Liver (tissue), 9 donors: ENCODE results near the gene S100A2. TPM values are rescaled to one million over a fixed set of nuclear protein-coding genes. Genes with fewer than 3 reads are reported as not detected.

Experiments
- DNase-seq: peaks from one replicate; pipeline ENCODE4 v3.0.0-alpha.2; 2017; ENCODE audit warnings: low spot score
- H3K27ac ChIP-seq, 2 donors: one replicate each; pipeline ENCODE4 v1.7.0; 2013; ENCODE audit warnings: inconsistent platforms in 2 of 2, low read length in 2 of 2, control low read depth in 1 of 2, low read depth in 1 of 2, mild to moderate bottlenecking in 1 of 2
- H3K27me3 ChIP-seq, 4 donors: one replicate each; pipeline versions ENCODE4 v1.6.1 to v1.7.0; 2013; ENCODE audit warnings: low read length in 3 of 4, inconsistent platforms in 1 of 4, mild to moderate bottlenecking in 1 of 4, moderate library complexity in 1 of 4; ENCODE audit not compliant: control insufficient read depth in 4 of 4, insufficient read depth in 4 of 4
- H3K36me3 ChIP-seq, 4 donors: one replicate each; pipeline versions ENCODE4 v1.6.1 to v1.7.0; 2013; ENCODE audit warnings: low read length in 3 of 4, mild to moderate bottlenecking in 3 of 4, low read depth in 1 of 4, moderate library complexity in 1 of 4; ENCODE audit not compliant: control insufficient read depth in 4 of 4, insufficient read depth in 3 of 4
- H3K4me1 ChIP-seq, 4 donors: one replicate each; pipeline versions ENCODE4 v1.6.1 to v1.7.0; 2013; ENCODE audit warnings: low read length in 3 of 4, mild to moderate bottlenecking in 3 of 4, moderate library complexity in 1 of 4; ENCODE audit not compliant: control insufficient read depth in 4 of 4, insufficient read depth in 4 of 4
- H3K4me3 ChIP-seq, 3 donors: one replicate each; pipeline versions ENCODE4 v1.6.1 to v1.7.0; 2013; ENCODE audit warnings: low read length in 3 of 3, control low read depth in 1 of 3, low read depth in 1 of 3, mild to moderate bottlenecking in 1 of 3
- H3K9ac ChIP-seq, 2 donors: one replicate each; pipeline ENCODE4 v1.7.0; 2013; ENCODE audit warnings: low read length in 2 of 2, mild to moderate bottlenecking in 2 of 2, moderate library complexity in 2 of 2, control low read depth in 1 of 2, low read depth in 1 of 2
- H3K9me3 ChIP-seq, 4 donors: one replicate each; pipeline versions ENCODE4 v1.6.1 to v1.7.0; 2013; ENCODE audit warnings: low read length in 3 of 4; ENCODE audit not compliant: control insufficient read depth in 4 of 4
- ATF3 ChIP-seq: IDR thresholded peaks from 2 replicates; pipeline ENCODE4 v1.6.1; 2016; ENCODE audit warnings: antibody characterized with exemption
- CTCF ChIP-seq: fragments of 150-350 bp; IDR thresholded peaks from 2 replicates; pipeline ENCODE4 v1.5.1; 2017; ENCODE audit warnings: improper control_type of control experiment, low read depth, low read length; ENCODE audit not compliant: missing input control
- EGR1 ChIP-seq, 2 donors: IDR thresholded peaks; 2 replicates each; pipeline ENCODE4 v1.6.1; 2016 to 2018; ENCODE audit warnings: antibody characterized with exemption in 2 of 2, low read depth in 2 of 2
- FOXA1 ChIP-seq: IDR thresholded peaks from 2 replicates; pipeline ENCODE4 v1.6.1; 2016; ENCODE audit warnings: antibody characterized with exemption
- GABPA ChIP-seq, 2 donors: IDR thresholded peaks in 1 of 2; conservative IDR thresholded peaks in 1 of 2; 2 replicates each; pipeline ENCODE4 v1.6.1; 2016; ENCODE audit warnings: antibody characterized with exemption in 2 of 2, mild to moderate bottlenecking in 1 of 2, moderate library complexity in 1 of 2
- HNF4A ChIP-seq, 2 donors: conservative IDR thresholded peaks; 2 replicates each; pipeline ENCODE4 v1.6.1; 2016; ENCODE audit warnings: antibody characterized with exemption in 2 of 2, mild to moderate bottlenecking in 2 of 2
- MAX ChIP-seq: IDR thresholded peaks from 2 replicates; pipeline ENCODE4 v1.6.1; 2016; ENCODE audit warnings: antibody characterized with exemption
- NR2F2 ChIP-seq: IDR thresholded peaks from 2 replicates; pipeline ENCODE4 v1.6.1; 2016; ENCODE audit warnings: antibody characterized with exemption
- RAD21 ChIP-seq, 2 donors: IDR thresholded peaks; 2 replicates each; pipeline ENCODE4 v1.6.1; 2016; ENCODE audit warnings: antibody characterized with exemption in 2 of 2, mild to moderate bottlenecking in 2 of 2
- RXRA ChIP-seq, 2 donors: IDR thresholded peaks; 2 replicates each; pipeline ENCODE4 v1.6.1; 2017 to 2018; ENCODE audit warnings: antibody characterized with exemption in 2 of 2, mild to moderate bottlenecking in 1 of 2
- SP1 ChIP-seq: IDR thresholded peaks from 2 replicates; pipeline ENCODE4 v1.6.1; 2018; ENCODE audit warnings: antibody characterized with exemption, mild to moderate bottlenecking
- TAF1 ChIP-seq: conservative IDR thresholded peaks from 2 replicates; pipeline ENCODE4 v1.6.1; 2016; ENCODE audit warnings: antibody characterized with exemption, mild to moderate bottlenecking
- YY1 ChIP-seq: IDR thresholded peaks from 2 replicates; pipeline ENCODE4 v1.6.1; 2016; ENCODE audit warnings: antibody characterized with exemption, mild to moderate bottlenecking
- WGBS: extraction: QIAGEN DNeasy Blood & Tissue Kit; methylation state at CpG from one replicate; pipeline ENCODE4 v1.1.7; 2013; 5-methylcytosine and 5-hydroxymethylcytosine counted together
- polyA plus RNA-seq, 2 donors: library from polyadenylated mRNA; stranded (reverse) in 1 of 2; unstranded in 1 of 2; fragments of 200-250 nt in 1 of 2; fragments of >200 nt in 1 of 2; fragmentation: Nextera tagmentation in 1 of 2; extraction: Ambion mirVana in 1 of 2; gene quantifications; one replicate each; pipeline versions ENCODE4 v1.2.1 to v1.2.3, GENCODE V29; 2013 to 2015
- total RNA-seq, 2 donors: library from RNA; depleted of rRNA; stranded (reverse); fragments of >200 nt; gene quantifications; one replicate each; pipeline ENCODE4 v1.2.3, GENCODE V29; 2014
- TF ChIP-seq, protein P1 (sequence below): IDR thresholded peaks from 2 replicates; pipeline ENCODE4 v1.6.1; 2016; ENCODE audit warnings: antibody characterized with exemption, mild to moderate bottlenecking
- donor health status: healthy.
- donor health status: healthy.
- donor health status: healthy.
- donor health status: healthy.
- donor health status: healthy.

Gene S100A2
- total and polyA plus RNA-seq, 4 donors = 0.22 to 0.67 TPM; not detected in 2

GRCh38 chr1:153513023-153513422 lies 52.6 kb downstream of the S100A2 start:
- Histone ChIP-seq H3K27ac (no peak overlapping the region), H3K4me1 (peaks cover 0 to 2% (median 0%) of the 10 kb centered on the region in 4 donors), H3K36me3 (no peaks in the 10 kb centered on the region), H3K9ac (no peak overlapping the region), H3K27me3 (no peaks in the 10 kb centered on the region), H3K9me3 (no peaks in the 10 kb centered on the region), H3K4me3 (no peak overlapping the region)
- 82% methylated on average over 3 of the region's 3 CpGs for WGBS
- TF ChIP-seq HNF4A (conservative IDR thresholded peaks at IDR 0.05) (no peak), NR2F2 (no peak), SP1 (no peak), EGR1 (IDR thresholded peaks at IDR 0.05; ENCODE audit: low read depth in 2 of 2) (no peak), YY1 (no peak), GABPA (IDR thresholded peaks at IDR 0.05 in 1 of 2, conservative IDR thresholded peaks at IDR 0.05 in 1 of 2) (no peak), CTCF (no peak), RXRA (IDR thresholded peaks at IDR 0.05) (no peak), FOXA1 (no peak), ATF3 (no peak), MAX (no peak), TAF1 (no peak), RAD21 (IDR thresholded peaks at IDR 0.05) (no peak)
- TF ChIP-seq, protein P1, sequence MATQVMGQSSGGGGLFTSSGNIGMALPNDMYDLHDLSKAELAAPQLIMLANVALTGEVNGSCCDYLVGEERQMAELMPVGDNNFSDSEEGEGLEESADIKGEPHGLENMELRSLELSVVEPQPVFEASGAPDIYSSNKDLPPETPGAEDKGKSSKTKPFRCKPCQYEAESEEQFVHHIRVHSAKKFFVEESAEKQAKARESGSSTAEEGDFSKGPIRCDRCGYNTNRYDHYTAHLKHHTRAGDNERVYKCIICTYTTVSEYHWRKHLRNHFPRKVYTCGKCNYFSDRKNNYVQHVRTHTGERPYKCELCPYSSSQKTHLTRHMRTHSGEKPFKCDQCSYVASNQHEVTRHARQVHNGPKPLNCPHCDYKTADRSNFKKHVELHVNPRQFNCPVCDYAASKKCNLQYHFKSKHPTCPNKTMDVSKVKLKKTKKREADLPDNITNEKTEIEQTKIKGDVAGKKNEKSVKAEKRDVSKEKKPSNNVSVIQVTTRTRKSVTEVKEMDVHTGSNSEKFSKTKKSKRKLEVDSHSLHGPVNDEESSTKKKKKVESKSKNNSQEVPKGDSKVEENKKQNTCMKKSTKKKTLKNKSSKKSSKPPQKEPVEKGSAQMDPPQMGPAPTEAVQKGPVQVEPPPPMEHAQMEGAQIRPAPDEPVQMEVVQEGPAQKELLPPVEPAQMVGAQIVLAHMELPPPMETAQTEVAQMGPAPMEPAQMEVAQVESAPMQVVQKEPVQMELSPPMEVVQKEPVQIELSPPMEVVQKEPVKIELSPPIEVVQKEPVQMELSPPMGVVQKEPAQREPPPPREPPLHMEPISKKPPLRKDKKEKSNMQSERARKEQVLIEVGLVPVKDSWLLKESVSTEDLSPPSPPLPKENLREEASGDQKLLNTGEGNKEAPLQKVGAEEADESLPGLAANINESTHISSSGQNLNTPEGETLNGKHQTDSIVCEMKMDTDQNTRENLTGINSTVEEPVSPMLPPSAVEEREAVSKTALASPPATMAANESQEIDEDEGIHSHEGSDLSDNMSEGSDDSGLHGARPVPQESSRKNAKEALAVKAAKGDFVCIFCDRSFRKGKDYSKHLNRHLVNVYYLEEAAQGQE = no peak
- no peak for DNase-seq

Other genes starting within 250 kb of the S100A2 start
- not detected for gene PGLYRP4, start 217.0 kb downstream of the S100A2 start, total RNA-seq
- gene PGLYRP4, start 217.0 kb downstream of the S100A2 start, polyA plus RNA-seq = not detected
- gene S100A9, start 208.0 kb downstream of the S100A2 start, total RNA-seq = 100 to 1,000 TPM; 191 to 603 TPM
- 100 to 1,000 TPM in 1 of 2 donors, 10 to 100 TPM in 1; 35.0 to 125 TPM for gene S100A9, start 208.0 kb downstream of the S100A2 start, polyA plus RNA-seq
- 10 to 100 TPM; 19.5 to 35.2 TPM for gene S100A12, start 190.2 kb downstream of the S100A2 start, total RNA-seq
- gene S100A12, start 190.2 kb downstream of the S100A2 start, polyA plus RNA-seq = 1 to 10 TPM; 3.3 to 4.7 TPM
- 10 to 100 TPM; 38.4 to 99.3 TPM for gene S100A8, start 174.8 kb downstream of the S100A2 start, total RNA-seq
- gene S100A8, start 174.8 kb downstream of the S100A2 start, polyA plus RNA-seq = 10 to 100 TPM; 40.4 to 43.4 TPM
- not detected for gene S100A7A, start 149.3 kb downstream of the S100A2 start, total RNA-seq
- gene S100A7A, start 149.3 kb downstream of the S100A2 start, polyA plus RNA-seq = not detected
- not detected for gene S100A7, start 105.2 kb downstream of the S100A2 start, total RNA-seq
- not detected for gene S100A7, start 105.2 kb downstream of the S100A2 start, polyA plus RNA-seq
- 100 to 1,000 TPM in 1 of 2 donors, 1 to 10 TPM in 1; 5.7 to 124 TPM for gene S100A6, start 29.9 kb downstream of the S100A2 start, total RNA-seq
- gene S100A6, start 29.9 kb downstream of the S100A2 start, polyA plus RNA-seq = 10 to 100 TPM; 27.3 to 30.0 TPM
- not detected for gene S100A5, start 24.9 kb downstream of the S100A2 start, total RNA-seq
- gene S100A5, start 24.9 kb downstream of the S100A2 start, polyA plus RNA-seq = not detected
- 10 to 100 TPM in 1 of 2 donors, 1 to 10 TPM in 1; 4.8 to 69.8 TPM for gene S100A4, start 20.0 kb downstream of the S100A2 start, total RNA-seq
- 10 to 100 TPM; 16.3 to 17.1 TPM for gene S100A4, start 20.0 kb downstream of the S100A2 start, polyA plus RNA-seq
- gene S100A3, start 16.6 kb downstream of the S100A2 start, total RNA-seq = not detected
- gene S100A3, start 16.6 kb downstream of the S100A2 start, polyA plus RNA-seq = not detected
- gene S100A16, start 47.3 kb upstream of the S100A2 start, total RNA-seq = 10 to 100 TPM; 27.3 to 53.6 TPM
- gene S100A16, start 47.3 kb upstream of the S100A2 start, polyA plus RNA-seq = 100 to 1,000 TPM; 110 to 142 TPM
- 1 to 10 TPM; 1.7 to 4.4 TPM for gene S100A14, start 50.5 kb upstream of the S100A2 start, total RNA-seq
- 1 to 10 TPM; 2.3 to 4.3 TPM for gene S100A14, start 50.5 kb upstream of the S100A2 start, polyA plus RNA-seq
- 10 to 100 TPM in 1 of 2 donors, 1 to 10 TPM in 1; 5.3 to 10.8 TPM for gene S100A13, start 61.7 kb upstream of the S100A2 start, total RNA-seq
- 10 to 100 TPM; 20.5 to 23.0 TPM for gene S100A13, start 61.7 kb upstream of the S100A2 start, polyA plus RNA-seq
- gene S100A1, start 62.6 kb upstream of the S100A2 start, total RNA-seq = under 1 TPM; 0.33 TPM
- under 1 TPM; 0.21 to 0.25 TPM for gene S100A1, start 62.6 kb upstream of the S100A2 start, polyA plus RNA-seq
- 10 to 100 TPM; 26.8 to 30.9 TPM for gene CHTOP, start 68.2 kb upstream of the S100A2 start, total RNA-seq
- 10 to 100 TPM; 16.4 to 21.9 TPM for gene CHTOP, start 68.2 kb upstream of the S100A2 start, polyA plus RNA-seq
- 10 to 100 TPM; 21.8 to 30.5 TPM for gene SNAPIN, start 92.9 kb upstream of the S100A2 start, total RNA-seq
- gene SNAPIN, start 92.9 kb upstream of the S100A2 start, polyA plus RNA-seq = 10 to 100 TPM; 20.0 to 26.6 TPM
- gene ILF2, start 105.1 kb upstream of the S100A2 start, total RNA-seq = 10 to 100 TPM; 50.7 to 84.2 TPM
- gene ILF2, start 105.1 kb upstream of the S100A2 start, polyA plus RNA-seq = 10 to 100 TPM; 28.7 to 52.3 TPM
- gene NPR1, start 112.8 kb upstream of the S100A2 start, total RNA-seq = 10 to 100 TPM in 1 of 2 donors, 1 to 10 TPM in 1; 4.7 to 15.8 TPM
- 10 to 100 TPM in 1 of 2 donors, 1 to 10 TPM in 1; 2.8 to 12.6 TPM for gene NPR1, start 112.8 kb upstream of the S100A2 start, polyA plus RNA-seq
- gene INTS3, start 162.2 kb upstream of the S100A2 start, total RNA-seq = 10 to 100 TPM; 16.4 to 26.0 TPM
- gene INTS3, start 162.2 kb upstream of the S100A2 start, polyA plus RNA-seq = 10 to 100 TPM in 1 of 2 donors, 1 to 10 TPM in 1; 9.0 to 13.9 TPM
- gene SLC27A3, start 209.6 kb upstream of the S100A2 start, total RNA-seq = 10 to 100 TPM; 18.1 to 29.1 TPM
- gene SLC27A3, start 209.6 kb upstream of the S100A2 start, polyA plus RNA-seq = 10 to 100 TPM; 27.2 to 47.4 TPM